ENCODE data around the gene GMDS. TPM values are rescaled to one million over a fixed set of nuclear protein-coding genes. Genes with fewer than 3 reads are reported as not detected.

GMDS gene
- total and polyA plus RNA-seq, 2 donors (not counting 1 experiment from before 2014, with no cell fraction given) = 11.5 to 16.4 TPM

GRCh38 chr6:1577146-1577680, 668.2 kb downstream of the GMDS start:
- no peak overlapping the region for H3K4me3 ChIP-seq (ENCODE audit: control extremely low read depth in 1 of 5, extremely low read depth in 1 of 5, insufficient read depth in 1 of 5, low read depth in 2 of 5, low read length in 4 of 5)
- H3K9ac ChIP-seq (ENCODE audit: low read length) = no peak overlapping the region
- peaks cover 4% of the 10 kb centered on the region for H3K4me1 Mint-ChIP-seq
- no peak overlapping the region for H3K4me3 Mint-ChIP-seq
- intact Hi-C loops (cut with micrococcal nuclease) = no loop called here
- no peak overlapping the region for H2AFZ ChIP-seq (ENCODE audit: insufficient read depth, low read depth, low read length, poor library complexity, severe bottlenecking)
- TF ChIP-seq EZH2 (IDR thresholded peaks at IDR 0.05; ENCODE audit: borderline replicate concordance, insufficient read depth, low read depth, low read length, poor library complexity, severe bottlenecking) (no peak), CTCF (IDR thresholded peaks at IDR 0.05) (no peak)
- H4K20me1 ChIP-seq (ENCODE audit: control insufficient read depth, insufficient read depth, low read length, poor library complexity, severe bottlenecking) = no peaks in the 10 kb centered on the region
- peaks cover 0 to 1% (median 0%) of the 10 kb centered on the region in 3 donors for H3K9me3 ChIP-seq (ENCODE audit: control extremely low read depth in 1 of 3, control insufficient read depth in 2 of 3, insufficient read depth in 1 of 3, low read length in 2 of 3)
- DNase-seq = no peak
- no peak overlapping the region for H3K27ac ChIP-seq (ENCODE audit: low read length in 2 of 2)
- peaks cover 0 to 2% of the 10 kb centered on the region in 2 donors for H3K4me1 ChIP-seq (ENCODE audit: control insufficient read depth in 2 of 2, insufficient read depth in 2 of 2, low read length in 2 of 2)
- no peak for ATAC-seq (ENCODE audit: low read depth)
- no peaks in the 10 kb centered on the region for H3K36me3 ChIP-seq (replicated peaks in 1 of 2; ENCODE audit: control extremely low read depth in 1 of 2, control insufficient read depth in 1 of 2, extremely low read depth in 1 of 2, insufficient read depth in 2 of 2, low read length in 1 of 2)
- peaks cover 24% of the 10 kb centered on the region for H3K27me3 Mint-ChIP-seq
- no peak overlapping the region for H3K27ac Mint-ChIP-seq
- 95% methylated on average over 10 of the region's 11 CpGs for WGBS (ENCODE audit: insufficient coverage)
- H3K27me3 ChIP-seq (replicated peaks in 1 of 4; ENCODE audit: control extremely low read depth in 1 of 4, control insufficient read depth in 3 of 4, insufficient read depth in 4 of 4, low read length in 3 of 4) = no peaks in the 10 kb centered on the region
- H3K9me3 Mint-ChIP-seq (ENCODE audit: insufficient read depth) = no peaks in the 10 kb centered on the region
- no peak overlapping the region for H3K4me2 ChIP-seq (replicated peaks; ENCODE audit: low read depth, low read length, poor library complexity, severe bottlenecking)
- ChIA-PET CTCF (interaction anchor here (1.8 kb wide), 1 partner anchor 16 kb away, joined by 4 read pairs; no protein-coding TSS in a partner anchor), POLR2A (no interaction called here)
- H3K79me2 ChIP-seq (ENCODE audit: control insufficient read depth, insufficient read depth, low read length) = no peaks in the 10 kb centered on the region

- 90% methylated on average over 10 of the region's 11 CpGs for WGBS (ENCODE audit: insufficient coverage)
- Histone ChIP-seq H3K27ac (ENCODE audit: low read length in 2 of 2) (no peak overlapping the region), H3K36me3 (replicated peaks in 1 of 2; ENCODE audit: control extremely low read depth in 1 of 2, control insufficient read depth in 1 of 2, extremely low read depth in 1 of 2, insufficient read depth in 2 of 2, low read length in 1 of 2) (no peaks in the 10 kb centered on the region), H4K20me1 (ENCODE audit: control insufficient read depth, insufficient read depth, low read length, poor library complexity, severe bottlenecking) (no peaks in the 10 kb centered on the region), H2AFZ (ENCODE audit: insufficient read depth, low read depth, low read length, poor library complexity, severe bottlenecking) (no peak overlapping the region), H3K4me3 (ENCODE audit: control extremely low read depth in 1 of 5, extremely low read depth in 1 of 5, insufficient read depth in 1 of 5, low read depth in 2 of 5, low read length in 4 of 5) (no peak overlapping the region), H3K79me2 (ENCODE audit: control insufficient read depth, insufficient read depth, low read length) (no peaks in the 10 kb centered on the region), H3K4me2 (replicated peaks; ENCODE audit: low read depth, low read length, poor library complexity, severe bottlenecking) (no peak overlapping the region), H3K9ac (ENCODE audit: low read length) (no peak overlapping the region), H3K27me3 (replicated peaks in 1 of 4; ENCODE audit: control extremely low read depth in 1 of 4, control insufficient read depth in 3 of 4, insufficient read depth in 4 of 4, low read length in 3 of 4) (no peaks in the 10 kb centered on the region), H3K4me1 (ENCODE audit: control insufficient read depth in 2 of 2, insufficient read depth in 2 of 2, low read length in 2 of 2) (peaks cover 0 to 2% of the 10 kb centered on the region in 2 donors), H3K9me3 (ENCODE audit: control extremely low read depth in 1 of 3, control insufficient read depth in 2 of 3, insufficient read depth in 1 of 3, low read length in 2 of 3) (peaks cover 0 to 5% (median 2%) of the 10 kb centered on the region in 3 donors)
- H3K27me3 Mint-ChIP-seq = peaks cover 26% of the 10 kb centered on the region
- CTCF ChIA-PET = interaction anchor here (1.8 kb wide), 1 partner anchor 17 kb away, joined by 4 read pairs; no protein-coding TSS in a partner anchor
- ATAC-seq (ENCODE audit: low read depth) = no peak
- H3K4me1 Mint-ChIP-seq = peaks cover 4% of the 10 kb centered on the region
- H3K9me3 Mint-ChIP-seq (ENCODE audit: insufficient read depth) = peaks cover 1% of the 10 kb centered on the region
- no peak for TF ChIP-seq CTCF (IDR thresholded peaks at IDR 0.05)
- no peak for TF ChIP-seq EZH2 (IDR thresholded peaks at IDR 0.05; ENCODE audit: borderline replicate concordance, insufficient read depth, low read depth, low read length, poor library complexity, severe bottlenecking)
- POLR2A ChIA-PET = no interaction called here
- H3K4me3 Mint-ChIP-seq = no peak overlapping the region
- no peak for DNase-seq
- intact Hi-C loops (cut with micrococcal nuclease) = no loop called here
- H3K27ac Mint-ChIP-seq = no peak overlapping the region
Observed at GRCh38 chr6:1576711-1577110, 668.7 kb downstream of the GMDS start.
